ENCODE data around the gene FAM3D.

DNA sequence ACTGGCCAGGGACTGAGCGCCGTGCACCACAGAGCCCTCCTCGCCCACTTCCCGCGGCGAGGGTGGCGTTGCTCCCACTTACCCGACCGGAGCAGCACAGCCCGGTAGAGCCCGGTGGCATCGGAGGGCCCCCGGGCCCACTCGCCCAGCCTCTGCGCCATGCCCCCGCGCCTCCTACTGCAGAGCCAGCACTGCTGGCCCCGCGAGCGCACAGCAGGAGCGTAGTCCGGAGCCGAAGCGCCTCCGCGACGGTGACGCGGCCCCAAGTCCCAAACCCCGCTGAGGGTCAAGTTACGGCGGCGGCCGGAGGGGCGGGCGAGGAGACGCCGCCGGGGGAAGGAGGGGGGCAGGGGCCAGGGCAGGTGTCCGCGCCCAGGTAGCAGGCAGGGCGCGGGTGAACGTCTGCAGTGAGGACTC is 79.8 kb downstream of the FAM3D start:
- no peak for TF ChIP-seq SIN3A (IDR thresholded peaks at IDR 0.05; ENCODE audit: borderline replicate concordance, insufficient read depth, low read depth, low read length)
- no peak for TF ChIP-seq POLR2AphosphoS5 (IDR thresholded peaks at IDR 0.05; ENCODE audit: low read depth, low read length)
- no peak for TF ChIP-seq CTCF (IDR thresholded peaks at IDR 0.05)

All from Panc1 (cell line).